ENCODE measurements around the gene EML3. TPM values are rescaled to one million over a fixed set of nuclear protein-coding genes. Genes with fewer than 3 reads are reported as not detected.
"Not testable (repeated sequence)": the region's sequence is repeated elsewhere in the genome, so short reads cannot be mapped to it uniquely, and the experiment has no call there.

Gene EML3
- total RNA-seq, 6 donors from 2014 or later: 31.0 to 148 (median 71.0) TPM

DNA sequence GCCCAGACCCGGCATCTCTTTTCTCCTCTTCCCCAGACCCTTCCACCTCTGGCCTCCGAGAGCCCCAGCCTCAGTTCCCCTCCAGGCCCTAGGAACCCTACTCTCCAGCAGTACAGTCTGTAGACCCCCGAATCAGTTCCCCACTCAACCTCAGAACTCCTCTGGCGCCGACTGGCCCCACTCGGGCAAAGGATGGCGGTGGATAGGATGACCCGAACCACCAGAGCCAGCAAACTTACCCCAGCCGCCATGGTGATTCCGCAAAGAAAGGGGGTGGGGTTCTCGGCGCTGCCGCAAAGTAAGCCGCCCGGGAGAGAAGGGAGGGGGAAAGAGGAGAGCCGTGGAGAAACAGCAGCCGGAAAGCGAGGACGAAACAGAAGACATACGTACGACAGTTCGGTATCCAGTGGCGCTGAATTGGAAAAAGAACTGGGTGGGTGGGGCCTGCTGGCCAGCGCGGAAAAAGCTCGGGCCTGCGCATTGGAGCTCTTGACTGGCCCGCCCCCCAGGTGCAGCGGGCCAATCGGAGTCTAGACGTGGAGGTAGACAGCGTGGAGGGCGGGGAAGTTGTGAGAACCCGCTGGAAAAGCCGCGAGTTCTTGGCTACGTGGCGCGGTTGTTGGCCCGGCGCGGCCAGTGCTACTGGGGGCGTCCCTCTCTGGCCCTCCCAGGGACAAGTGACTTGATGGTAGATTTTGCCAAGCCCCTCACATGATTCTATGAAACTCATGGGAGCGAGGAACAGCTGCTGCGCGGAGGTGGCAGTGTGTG is 38.8 kb downstream of the EML3 start, which contains the start of gene EEF1G:
Gene EEF1G, minus strand, starts transcription at position 300 of the 771 bp plus-strand sequence. Its CDS starts 49 bp downstream, at position 251.
- Histone ChIP-seq H3K9me3 (no peaks in the 10 kb centered on the region), H3K36me3 (peaks cover 23 to 57% (median 37%) of the 10 kb centered on the region in 4 donors), H3K27ac (peak within 1 kb of the TSS; percentile 85 to 93 (median 91)), H3K4me1 (peaks cover 34 to 45% (median 39%) of the 10 kb centered on the region in 4 donors), H3K4me3 (peak within 1 kb of the TSS; percentile 78 to 90 (median 86)), H3K27me3 (no peaks in the 10 kb centered on the region)
- peak; percentile 98 for ATAC-seq (ENCODE audit: low FRiP score in 2 of 2)
- peak; percentile 33 to 95 (median 71) for TF ChIP-seq POLR2A (IDR thresholded peaks at IDR 0.05)
- peak; percentile 60 to 93 for TF ChIP-seq POLR2AphosphoS5 (IDR thresholded peaks at IDR 0.05)
- TF ChIP-seq EP300 (IDR thresholded peaks at IDR 0.05): peak in 1 of 4 donors; percentile 22
- TF ChIP-seq, protein P1, sequence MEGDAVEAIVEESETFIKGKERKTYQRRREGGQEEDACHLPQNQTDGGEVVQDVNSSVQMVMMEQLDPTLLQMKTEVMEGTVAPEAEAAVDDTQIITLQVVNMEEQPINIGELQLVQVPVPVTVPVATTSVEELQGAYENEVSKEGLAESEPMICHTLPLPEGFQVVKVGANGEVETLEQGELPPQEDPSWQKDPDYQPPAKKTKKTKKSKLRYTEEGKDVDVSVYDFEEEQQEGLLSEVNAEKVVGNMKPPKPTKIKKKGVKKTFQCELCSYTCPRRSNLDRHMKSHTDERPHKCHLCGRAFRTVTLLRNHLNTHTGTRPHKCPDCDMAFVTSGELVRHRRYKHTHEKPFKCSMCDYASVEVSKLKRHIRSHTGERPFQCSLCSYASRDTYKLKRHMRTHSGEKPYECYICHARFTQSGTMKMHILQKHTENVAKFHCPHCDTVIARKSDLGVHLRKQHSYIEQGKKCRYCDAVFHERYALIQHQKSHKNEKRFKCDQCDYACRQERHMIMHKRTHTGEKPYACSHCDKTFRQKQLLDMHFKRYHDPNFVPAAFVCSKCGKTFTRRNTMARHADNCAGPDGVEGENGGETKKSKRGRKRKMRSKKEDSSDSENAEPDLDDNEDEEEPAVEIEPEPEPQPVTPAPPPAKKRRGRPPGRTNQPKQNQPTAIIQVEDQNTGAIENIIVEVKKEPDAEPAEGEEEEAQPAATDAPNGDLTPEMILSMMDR (IDR thresholded peaks at IDR 0.05): peak in 1 of 6 experiments; percentile 25
- WGBS, 2 donors: 0 to 1% methylated on average over 35 to 38 of the region's 46 CpGs
- DNase-seq: peak; percentile 97 to 100

DNA sequence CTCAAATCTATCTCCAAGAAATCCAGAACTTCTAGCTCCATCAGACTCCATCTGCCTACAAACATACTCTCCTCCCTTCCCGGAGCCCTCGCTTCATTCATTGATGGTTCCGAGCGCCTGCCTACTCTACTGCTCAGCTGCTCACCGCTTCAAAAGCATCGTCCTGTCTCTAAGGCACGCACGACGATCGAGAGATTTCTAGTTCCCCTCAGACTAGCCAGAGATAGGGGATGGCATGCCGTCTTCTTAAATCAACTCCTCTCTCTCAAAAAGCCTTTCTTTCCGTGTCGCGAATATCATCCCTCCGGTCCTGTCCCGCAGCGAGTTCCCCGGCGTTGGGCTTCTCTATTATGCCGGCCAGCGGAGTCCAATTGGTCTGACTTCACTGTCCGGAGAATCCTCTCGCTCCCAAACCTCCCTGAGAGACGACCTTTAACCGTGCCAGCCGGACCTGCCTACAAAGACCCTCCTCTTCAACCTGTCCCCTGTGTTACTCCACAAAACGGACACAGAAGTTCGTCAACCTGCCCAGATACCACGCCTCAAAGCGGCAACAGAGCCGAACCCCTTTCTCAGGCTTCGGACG is 39.5 kb downstream of the EML3 start:
- peak in 1 of 2 donors; percentile 1 for ATAC-seq (ENCODE audit: low FRiP score in 2 of 2)
- 1% methylated on average over 25 to 33 of the region's 33 CpGs for WGBS, 2 donors

DNA sequence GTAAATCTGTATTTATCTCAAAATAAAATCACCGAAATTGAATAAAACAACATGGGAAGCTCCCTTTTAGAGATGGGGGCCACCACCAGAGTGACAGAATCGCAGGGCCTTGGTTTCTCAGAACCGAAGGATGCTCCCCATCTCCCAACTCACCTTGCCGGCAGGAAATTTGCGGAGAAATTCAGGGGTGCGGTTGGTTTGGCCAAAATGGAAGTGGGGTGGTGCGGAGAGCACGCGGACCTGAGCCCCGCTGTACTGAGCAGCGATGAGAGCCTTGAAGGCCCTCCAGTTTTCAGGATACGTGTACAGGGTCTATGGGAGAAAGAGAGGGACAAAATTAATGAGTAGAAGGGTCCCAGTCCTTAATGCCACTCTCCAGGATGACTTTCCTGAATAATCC is 40.1 kb downstream of the EML3 start:
- Histone ChIP-seq H3K36me3 (peaks cover 28 to 62% (median 44%) of the 10 kb centered on the region in 4 donors), H3K4me1 (peaks cover 34 to 45% (median 39%) of the 10 kb centered on the region in 4 donors), H3K4me3 (peak overlapping the region; percentile 78 to 90 (median 86)), H3K9me3 (no peaks in the 10 kb centered on the region), H3K27ac (peak overlapping the region in 2 of 4 donors; percentile 88 to 92), H3K27me3 (no peaks in the 10 kb centered on the region)
- DNase-seq (no peak), ATAC-seq (ENCODE audit: low FRiP score in 2 of 2) (no peak)
- TF ChIP-seq EP300 (IDR thresholded peaks at IDR 0.05) (no peak), POLR2A (IDR thresholded peaks at IDR 0.05) (no peak), POLR2AphosphoS5 (IDR thresholded peaks at IDR 0.05) (no peak)
- TF ChIP-seq, protein P1 (IDR thresholded peaks at IDR 0.05): no peak
- 79 to 82% methylated on average over 12 of the region's 12 CpGs for WGBS, 2 donors

More for the DNA sequence above, 39.5 kb downstream of the EML3 start:
- Histone ChIP-seq H3K4me3 (peak overlapping the region; percentile 78 to 90 (median 86)), H3K36me3 (peaks cover 25 to 57% (median 38%) of the 10 kb centered on the region in 4 donors), H3K4me1 (peaks cover 34 to 45% (median 39%) of the 10 kb centered on the region in 4 donors), H3K9me3 (no peaks in the 10 kb centered on the region), H3K27me3 (no peaks in the 10 kb centered on the region), H3K27ac (peak overlapping the region; percentile 69 to 93 (median 90))
- TF ChIP-seq POLR2A (IDR thresholded peaks at IDR 0.05) (no peak), EP300 (IDR thresholded peaks at IDR 0.05) (no peak), POLR2AphosphoS5 (IDR thresholded peaks at IDR 0.05) (no peak)
- TF ChIP-seq, protein P1 (IDR thresholded peaks at IDR 0.05): no peak
- DNase-seq: no peak

DNA sequence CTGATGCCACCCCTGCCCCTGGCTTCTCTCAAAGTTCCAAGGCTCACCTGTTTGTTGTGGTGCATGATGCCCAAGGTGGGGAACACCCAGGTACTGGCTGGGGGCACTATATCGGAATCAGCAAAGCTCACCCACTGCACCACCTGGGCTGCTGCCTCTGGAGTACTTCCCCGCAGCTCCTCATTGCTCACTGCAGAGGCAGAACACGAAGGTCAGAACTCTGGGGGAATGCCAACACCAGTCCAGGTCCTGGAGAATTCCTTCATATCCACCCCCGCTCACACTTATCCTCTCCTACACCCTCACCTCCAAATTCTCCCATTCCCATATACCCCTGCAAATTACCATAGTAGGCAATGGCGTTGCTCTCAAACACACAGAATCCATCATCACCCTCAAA is 41.1 kb downstream of the EML3 start:
- Histone ChIP-seq H3K36me3 (peaks cover 35 to 69% (median 53%) of the 10 kb centered on the region in 4 donors), H3K27ac (peak overlapping the region in 1 of 4 donors; percentile 88), H3K4me1 (peaks cover 27 to 38% (median 33%) of the 10 kb centered on the region in 4 donors)
- H3K4me3 ChIP-seq; H3K9me3 ChIP-seq; H3K27me3 ChIP-seq; ATAC-seq (ENCODE audit: low FRiP score in 2 of 2); DNase-seq: not testable (repeated sequence)
- 95% methylated on average over 5 of the region's 5 CpGs for WGBS, 2 donors

DNA sequence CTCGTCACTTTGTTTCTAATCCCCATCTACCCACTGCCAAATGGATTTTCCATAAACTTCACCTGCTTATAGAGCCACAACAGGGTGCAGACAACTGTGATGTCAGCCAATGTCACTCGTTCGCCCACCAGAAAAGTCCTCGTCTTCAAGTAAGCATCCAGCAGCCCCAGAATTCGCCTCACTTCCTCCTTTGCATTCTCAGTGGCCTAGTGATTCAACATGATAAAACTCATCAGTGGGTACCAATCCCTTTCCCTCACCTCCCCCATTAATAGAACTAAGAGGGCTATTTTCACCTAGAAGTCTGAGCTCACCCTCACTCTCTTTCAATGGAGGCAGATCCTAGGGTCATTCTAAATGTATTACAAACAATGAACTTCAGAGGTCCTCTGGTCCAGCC is 41.7 kb downstream of the EML3 start:
- Histone ChIP-seq H3K4me1 (peaks cover 22 to 32% (median 27%) of the 10 kb centered on the region in 4 donors), H3K36me3 (peaks cover 41 to 69% (median 59%) of the 10 kb centered on the region in 4 donors)
- H3K9me3 ChIP-seq; H3K27ac ChIP-seq; ATAC-seq (ENCODE audit: low FRiP score in 2 of 2); DNase-seq; H3K27me3 ChIP-seq; H3K4me3 ChIP-seq: not testable (repeated sequence)
- 92% methylated on average over 5 of the region's 5 CpGs for WGBS, 2 donors

Measured in upper lobe of left lung (tissue), 6 donors.